Measurements from ENCODE around the gene SH3PXD2A. TPM values are rescaled to one million over a fixed set of nuclear protein-coding genes. Genes with fewer than 3 reads are reported as not detected.
"Not testable (repeated sequence)": the region's sequence is repeated elsewhere in the genome, so short reads cannot be mapped to it uniquely, and the experiment has no call there.

Gene SH3PXD2A
- total and polyA plus RNA-seq, 8 donors = 3.9 to 16.4 (median 8.0) TPM

GRCh38 chr10:103849212-103849877 is 6.0 kb downstream of the SH3PXD2A start:
- no peaks in the 10 kb centered on the region for H3K27me3 ChIP-seq
- intact Hi-C loops (cut with DNase I) = loop anchor here in 1 of 3 donors (10.0 kb wide), 1 partner anchor 125 kb away; no protein-coding TSS in a partner anchor
- no peaks in the 10 kb centered on the region for H3K9me3 ChIP-seq
- H3K4me1 ChIP-seq = peaks cover 0 to 12% (median 4%) of the 10 kb centered on the region in 3 donors
- no peak for ATAC-seq
- DNase-seq = no peak
- FAIRE-seq = no peak
- no peak for TF ChIP-seq CTCF (IDR thresholded peaks at IDR 0.05)
- no peak overlapping the region for H3K4me3 ChIP-seq
- WGBS, 2 donors = 81 to 84% methylated on average over 10 of the region's 10 CpGs
- peak overlapping the region in 1 of 4 donors; percentile 55 for H3K27ac ChIP-seq
- no peaks in the 10 kb centered on the region for H3K36me3 ChIP-seq

GRCh38 chr10:103847909-103848468 is 7.4 kb downstream of the SH3PXD2A start:
- 74 to 76% methylated on average over 8 of the region's 8 CpGs for WGBS, 2 donors
- DNase-seq (no peak), ATAC-seq (no peak), FAIRE-seq (no peak)
- Histone ChIP-seq H3K9me3 (no peaks in the 10 kb centered on the region), H3K27me3 (no peaks in the 10 kb centered on the region), H3K27ac (no peak overlapping the region), H3K4me1 (peaks cover 0 to 17% (median 8%) of the 10 kb centered on the region in 3 donors), H3K4me3 (no peak overlapping the region), H3K36me3 (no peaks in the 10 kb centered on the region)
- no peak for TF ChIP-seq CTCF (IDR thresholded peaks at IDR 0.05)
- intact Hi-C loops (cut with DNase I) = loop anchor here in 1 of 3 donors (10.0 kb wide), 1 partner anchor 123 kb away; no protein-coding TSS in a partner anchor

- H3K36me3 ChIP-seq = no peaks in the 10 kb centered on the region
- DNase-seq (no peak), ATAC-seq (no peak), FAIRE-seq (no peak)
- H3K4me3 ChIP-seq = no peak overlapping the region
- no peak for TF ChIP-seq CTCF (IDR thresholded peaks at IDR 0.05)
- H3K9me3 ChIP-seq = no peaks in the 10 kb centered on the region
- 81 to 87% methylated on average over 7 of the region's 7 CpGs for WGBS, 2 donors
- H3K27me3 ChIP-seq = no peaks in the 10 kb centered on the region
- H3K4me1 ChIP-seq = peaks cover 0 to 18% (median 8%) of the 10 kb centered on the region in 3 donors
- intact Hi-C loops (cut with DNase I) = loop anchor here in 1 of 3 donors (10.0 kb wide), 1 partner anchor 123 kb away; no protein-coding TSS in a partner anchor
- no peak overlapping the region for H3K27ac ChIP-seq
Measured at GRCh38 chr10:103847346-103847745, 8.0 kb downstream of the SH3PXD2A start.

- ATAC-seq = peak in 3 of 4 donors; percentile 37 to 58 (median 46)
- no peak overlapping the region for H3K27ac ChIP-seq
Measured at GRCh38 chr10:103845972-103846371, 9.4 kb downstream of the SH3PXD2A start.

GRCh38 chr10:103845346-103845745 is 10.0 kb downstream of the SH3PXD2A start:
- ATAC-seq, H3K36me3 ChIP-seq, H3K9me3 ChIP-seq, H3K27ac ChIP-seq, DNase-seq, H3K27me3 ChIP-seq, FAIRE-seq, H3K4me3 ChIP-seq: not testable (repeated sequence)
- intact Hi-C loops (cut with DNase I) = loop anchor here in 1 of 3 donors (10.0 kb wide), 1 partner anchor 121 kb away; no protein-coding TSS in a partner anchor
- peaks cover 0 to 16% (median 8%) of the 10 kb centered on the region in 3 donors for H3K4me1 ChIP-seq
- 83 to 91% methylated on average over 3 of the region's 3 CpGs for WGBS, 2 donors

More at GRCh38 chr10:103845972-103846371, 9.4 kb downstream of the SH3PXD2A start:
- TF ChIP-seq CTCF (IDR thresholded peaks at IDR 0.05) = no peak
- WGBS, 2 donors = 61 to 76% methylated on average over 5 of the region's 5 CpGs
- H3K4me1 ChIP-seq = peaks cover 0 to 16% (median 8%) of the 10 kb centered on the region in 3 donors
- no peak for DNase-seq
- no peak for FAIRE-seq
- H3K4me3 ChIP-seq = no peak overlapping the region
- no peaks in the 10 kb centered on the region for H3K36me3 ChIP-seq
- intact Hi-C loops (cut with DNase I) = loop anchor here in 1 of 3 donors (10.0 kb wide), 1 partner anchor 121 kb away; no protein-coding TSS in a partner anchor
- H3K27me3 ChIP-seq = no peaks in the 10 kb centered on the region
- no peaks in the 10 kb centered on the region for H3K9me3 ChIP-seq

All from pancreas (tissue), 10 donors.